Suprapubic skin (tissue), 4 donors: ENCODE results near the gene DRC7.

Source experiments
- EP300 ChIP-seq: sonication (generic); formaldehyde crosslinking; IDR thresholded peaks from one replicate; pipeline ENCODE4 v1.6.1; 2017; ENCODE audit warnings: antibody characterized with exemption
- POLR2AphosphoS5 ChIP-seq, 3 donors: sonication (generic); formaldehyde crosslinking; IDR thresholded peaks; one replicate each; pipeline ENCODE4 v1.6.1; 2017; ENCODE audit warnings: antibody characterized with exemption in 3 of 3
- TF ChIP-seq, protein P1 (sequence below), 2 donors: fragments of 200-600 bp in 1 of 2; fragments of 450-650 bp in 1 of 2; sonication (generic) in 1 of 2; IDR thresholded peaks; one replicate each; pipeline ENCODE4 v1.5.1; 2016 to 2019; ENCODE audit warnings: antibody characterized with exemption in 2 of 2, mild to moderate bottlenecking in 1 of 2, moderate library complexity in 1 of 2

DNA sequence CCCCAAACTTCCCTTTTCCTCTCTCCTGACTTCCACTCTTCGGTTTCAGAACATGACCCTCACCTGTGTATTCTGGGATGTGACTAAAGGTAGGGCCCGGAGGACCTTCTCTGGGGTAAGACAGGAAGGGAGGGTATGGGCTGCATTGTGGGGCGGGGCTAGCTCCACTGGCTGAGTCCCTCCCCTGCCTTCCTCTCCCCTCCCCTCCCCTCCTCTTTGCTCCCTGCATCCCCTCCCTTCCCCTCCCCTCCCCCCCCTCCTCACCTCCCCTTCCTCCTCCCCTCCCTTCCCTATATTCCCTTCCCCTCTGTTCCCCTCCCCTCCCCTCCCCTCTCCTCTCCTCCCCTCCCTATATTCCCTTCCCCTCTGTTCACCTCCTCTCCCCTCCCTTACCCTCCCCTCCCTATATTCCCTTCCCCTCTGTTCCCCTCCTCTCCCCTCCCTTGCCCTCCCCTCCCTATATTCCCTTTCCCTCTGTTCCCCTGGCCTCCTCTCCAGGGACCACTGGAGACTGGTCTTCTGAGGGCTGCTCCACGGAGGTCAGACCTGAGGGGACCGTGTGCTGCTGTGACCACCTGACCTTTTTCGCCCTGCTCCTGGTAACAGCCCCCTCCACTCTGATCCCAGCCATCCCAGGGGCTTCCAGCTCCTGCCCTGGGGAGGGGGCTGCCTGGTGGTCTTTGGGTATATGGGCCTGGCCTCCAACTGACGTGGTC, 14.7 kb upstream of the DRC7 start:
- TF ChIP-seq EP300 (no peak), POLR2AphosphoS5 (IDR thresholded peaks at IDR 0.05) (no peak)
- TF ChIP-seq, protein P1, sequence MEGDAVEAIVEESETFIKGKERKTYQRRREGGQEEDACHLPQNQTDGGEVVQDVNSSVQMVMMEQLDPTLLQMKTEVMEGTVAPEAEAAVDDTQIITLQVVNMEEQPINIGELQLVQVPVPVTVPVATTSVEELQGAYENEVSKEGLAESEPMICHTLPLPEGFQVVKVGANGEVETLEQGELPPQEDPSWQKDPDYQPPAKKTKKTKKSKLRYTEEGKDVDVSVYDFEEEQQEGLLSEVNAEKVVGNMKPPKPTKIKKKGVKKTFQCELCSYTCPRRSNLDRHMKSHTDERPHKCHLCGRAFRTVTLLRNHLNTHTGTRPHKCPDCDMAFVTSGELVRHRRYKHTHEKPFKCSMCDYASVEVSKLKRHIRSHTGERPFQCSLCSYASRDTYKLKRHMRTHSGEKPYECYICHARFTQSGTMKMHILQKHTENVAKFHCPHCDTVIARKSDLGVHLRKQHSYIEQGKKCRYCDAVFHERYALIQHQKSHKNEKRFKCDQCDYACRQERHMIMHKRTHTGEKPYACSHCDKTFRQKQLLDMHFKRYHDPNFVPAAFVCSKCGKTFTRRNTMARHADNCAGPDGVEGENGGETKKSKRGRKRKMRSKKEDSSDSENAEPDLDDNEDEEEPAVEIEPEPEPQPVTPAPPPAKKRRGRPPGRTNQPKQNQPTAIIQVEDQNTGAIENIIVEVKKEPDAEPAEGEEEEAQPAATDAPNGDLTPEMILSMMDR (IDR thresholded peaks at IDR 0.05): no peak
